ENCODE results near the gene MYO15B.
"Not testable (repeated sequence)": the region's sequence is repeated elsewhere in the genome, so short reads cannot be mapped to it uniquely, and the experiment has no call there.

Gene MYO15B

GRCh38 chr17:75590849-75591721 is 3.5 kb downstream of the MYO15B start:
- no peaks in the 10 kb centered on the region for H3K27me3 ChIP-seq (ENCODE audit: control insufficient read depth, insufficient read depth, low read length)
- no peak overlapping the region for H3K27ac ChIP-seq (ENCODE audit: low read depth, low read length)
- no peaks in the 10 kb centered on the region for H3K36me3 ChIP-seq (ENCODE audit: control insufficient read depth, insufficient read depth, low read length)
- peaks cover 6% of the 10 kb centered on the region for H3K4me1 ChIP-seq (ENCODE audit: control insufficient read depth, insufficient read depth, low read length)
- no peak overlapping the region for H3K9ac ChIP-seq (ENCODE audit: low read length)
- H3K4me3 ChIP-seq (ENCODE audit: low read length), result no peak overlapping the region

DNA sequence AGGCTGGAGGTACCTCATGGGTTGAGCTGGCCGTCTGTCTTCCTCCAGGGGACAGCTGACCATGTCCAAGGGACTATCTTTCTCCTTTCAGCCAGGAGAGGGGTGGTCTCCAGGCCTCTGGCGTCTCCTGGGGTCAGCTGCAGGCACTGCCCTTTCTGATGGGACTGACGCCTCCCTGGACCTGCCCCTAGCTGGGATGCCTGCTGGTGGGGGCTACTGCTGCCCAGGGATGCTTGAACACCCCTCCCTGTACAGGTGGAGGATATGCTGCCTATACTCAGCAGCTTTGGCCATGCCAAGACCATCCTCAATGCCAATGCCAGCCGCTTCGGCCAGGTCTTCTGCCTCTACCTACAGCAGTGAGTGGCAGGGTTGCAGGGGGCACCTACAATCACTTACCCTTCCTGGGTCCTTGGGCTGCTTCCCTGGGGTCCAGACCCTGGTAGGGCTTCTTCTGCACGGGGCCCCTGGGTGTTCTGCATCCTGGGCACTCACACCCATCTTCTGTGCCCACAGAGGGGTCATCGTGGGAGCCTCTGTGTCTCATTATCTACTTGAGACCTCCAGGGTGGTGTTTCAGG is 4.2 kb downstream of the MYO15B start:
- H3K27ac ChIP-seq (ENCODE audit: low read depth, low read length), result no peak overlapping the region
- H3K9ac ChIP-seq (ENCODE audit: low read length), result no peak overlapping the region
- H3K36me3 ChIP-seq (ENCODE audit: control insufficient read depth, insufficient read depth, low read length), result no peaks in the 10 kb centered on the region
- H3K27me3 ChIP-seq (ENCODE audit: control insufficient read depth, insufficient read depth, low read length), result no peaks in the 10 kb centered on the region
- H3K4me1 ChIP-seq (ENCODE audit: control insufficient read depth, insufficient read depth, low read length), result peaks cover 6% of the 10 kb centered on the region
- H3K4me3 ChIP-seq (ENCODE audit: low read length), result no peak overlapping the region

- Histone ChIP-seq H3K4me3 (ENCODE audit: low read length) (no peak overlapping the region), H3K27me3 (ENCODE audit: control insufficient read depth, insufficient read depth, low read length) (no peaks in the 10 kb centered on the region), H3K4me1 (ENCODE audit: control insufficient read depth, insufficient read depth, low read length) (peaks cover 3% of the 10 kb centered on the region), H3K36me3 (ENCODE audit: control insufficient read depth, insufficient read depth, low read length) (no peaks in the 10 kb centered on the region), H3K9ac (ENCODE audit: low read length) (no peak overlapping the region), H3K27ac (ENCODE audit: low read depth, low read length) (no peak overlapping the region)
Measured at GRCh38 chr17:75592348-75593020, 4.9 kb downstream of the MYO15B start.

DNA sequence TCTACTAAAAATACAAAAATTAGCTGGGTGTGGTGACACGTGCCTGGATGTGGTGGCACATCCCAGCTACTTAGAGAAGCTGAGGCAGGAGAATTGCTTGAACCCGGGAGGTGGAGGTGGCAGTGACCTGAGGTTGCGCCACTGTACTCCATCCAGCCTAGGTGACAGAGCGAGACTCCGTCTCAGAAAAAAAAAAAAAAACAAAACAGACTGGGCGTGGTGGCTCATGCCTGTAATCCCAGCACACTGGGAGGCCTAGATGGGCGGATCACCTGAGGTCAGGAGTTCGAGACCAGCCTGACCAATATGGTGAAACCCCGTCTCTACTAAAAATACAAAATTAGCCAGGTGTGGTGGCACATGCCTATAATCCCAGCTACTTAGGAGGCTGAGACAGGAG is 5.8 kb downstream of the MYO15B start:
- H3K27me3 ChIP-seq (ENCODE audit: control insufficient read depth, insufficient read depth, low read length); H3K27ac ChIP-seq (ENCODE audit: low read depth, low read length); H3K4me3 ChIP-seq (ENCODE audit: low read length); H3K9ac ChIP-seq (ENCODE audit: low read length); H3K36me3 ChIP-seq (ENCODE audit: control insufficient read depth, insufficient read depth, low read length); H3K4me1 ChIP-seq (ENCODE audit: control insufficient read depth, insufficient read depth, low read length): not testable (repeated sequence)

DNA sequence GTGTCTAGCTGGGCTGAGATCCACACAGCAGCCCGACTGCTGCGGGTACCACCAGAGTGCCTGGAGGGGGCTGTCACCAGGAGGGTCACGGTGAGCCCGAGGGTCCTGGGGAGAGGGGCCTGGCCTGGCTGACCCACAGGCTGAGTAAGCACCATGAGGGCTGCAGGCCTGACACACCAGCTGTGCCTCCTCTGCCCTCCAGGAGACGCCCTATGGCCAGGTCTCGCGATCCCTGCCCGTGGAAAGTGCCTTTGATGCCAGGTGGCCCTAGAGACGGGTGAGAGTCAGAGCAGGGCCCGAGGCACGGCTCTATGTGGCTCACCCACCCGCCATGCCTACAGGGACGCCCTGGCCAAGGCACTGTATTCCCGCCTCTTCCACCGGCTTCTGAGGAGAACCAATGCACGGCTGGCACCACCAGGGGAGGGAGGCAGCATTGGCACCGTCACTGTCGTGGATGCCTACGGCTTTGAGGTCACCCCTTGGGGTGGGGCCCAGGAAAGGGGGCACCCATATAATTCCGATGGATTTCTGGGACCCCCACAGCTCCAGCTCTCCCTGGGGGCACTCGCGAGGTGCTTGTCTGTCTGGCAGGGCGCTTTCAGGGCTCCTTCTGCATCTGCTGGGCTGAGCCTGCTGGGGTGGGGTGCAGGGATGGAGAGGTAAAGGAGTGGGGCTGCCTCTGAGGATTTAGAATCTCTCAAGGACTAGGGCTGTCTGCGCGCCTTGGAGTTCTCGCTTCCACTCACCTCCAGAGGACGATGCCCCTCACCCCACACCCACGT is 7.1 kb downstream of the MYO15B start:
- H3K4me1 ChIP-seq (ENCODE audit: control insufficient read depth, insufficient read depth, low read length), result no peaks in the 10 kb centered on the region
- no peak overlapping the region for H3K27ac ChIP-seq (ENCODE audit: low read depth, low read length)
- no peaks in the 10 kb centered on the region for H3K36me3 ChIP-seq (ENCODE audit: control insufficient read depth, insufficient read depth, low read length)
- no peak overlapping the region for H3K9ac ChIP-seq (ENCODE audit: low read length)
- H3K27me3 ChIP-seq (ENCODE audit: control insufficient read depth, insufficient read depth, low read length), result no peaks in the 10 kb centered on the region
- no peak overlapping the region for H3K4me3 ChIP-seq (ENCODE audit: low read length)

DNA sequence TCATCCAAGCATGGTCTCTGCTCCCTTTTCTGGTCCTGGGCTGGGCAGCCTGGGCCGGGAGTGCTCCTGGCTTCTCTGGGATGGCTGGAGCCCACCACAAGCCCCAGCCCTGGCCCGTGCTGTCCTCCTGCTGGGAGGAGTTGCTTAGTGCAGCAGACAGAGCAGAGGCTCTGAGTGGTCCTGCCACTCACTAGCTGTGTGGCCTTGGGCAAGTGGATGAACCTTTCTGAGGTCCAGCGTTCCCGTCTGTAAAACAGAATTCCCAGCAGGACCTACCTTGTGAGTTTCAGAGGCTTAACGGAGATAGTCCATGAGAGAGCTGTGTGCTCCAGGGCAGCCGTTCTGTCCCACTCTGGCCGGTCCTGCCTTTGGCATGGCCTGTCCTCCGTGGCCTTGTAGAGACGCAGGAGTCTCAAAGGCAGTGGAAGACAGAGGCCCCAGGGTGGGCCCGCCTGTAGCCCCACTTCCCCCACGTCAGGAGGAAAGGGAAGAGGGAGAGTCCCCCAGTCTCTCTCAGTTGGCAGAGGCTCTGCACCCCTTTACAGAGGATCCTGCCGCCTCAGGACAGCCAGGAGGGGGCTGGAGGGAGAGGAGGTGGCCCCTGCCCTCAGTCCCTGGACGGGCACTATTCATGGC is 7.8 kb downstream of the MYO15B start:
- H3K36me3 ChIP-seq (ENCODE audit: control insufficient read depth, insufficient read depth, low read length), result no peaks in the 10 kb centered on the region

GRCh38 chr17:75595920-75596313 is 8.3 kb downstream of the MYO15B start:
- no peak overlapping the region for H3K27ac ChIP-seq (ENCODE audit: low read depth, low read length)
- H3K4me3 ChIP-seq (ENCODE audit: low read length), result no peak overlapping the region
- no peaks in the 10 kb centered on the region for H3K27me3 ChIP-seq (ENCODE audit: control insufficient read depth, insufficient read depth, low read length)
- no peak overlapping the region for H3K9ac ChIP-seq (ENCODE audit: low read length)
- no peaks in the 10 kb centered on the region for H3K36me3 ChIP-seq (ENCODE audit: control insufficient read depth, insufficient read depth, low read length)
- no peaks in the 10 kb centered on the region for H3K4me1 ChIP-seq (ENCODE audit: control insufficient read depth, insufficient read depth, low read length)

More for the DNA sequence above, 7.8 kb downstream of the MYO15B start:
- H3K27me3 ChIP-seq (ENCODE audit: control insufficient read depth, insufficient read depth, low read length), result no peaks in the 10 kb centered on the region
- no peak overlapping the region for H3K4me3 ChIP-seq (ENCODE audit: low read length)
- no peak overlapping the region for H3K27ac ChIP-seq (ENCODE audit: low read depth, low read length)
- H3K9ac ChIP-seq (ENCODE audit: low read length), result no peak overlapping the region
- no peaks in the 10 kb centered on the region for H3K4me1 ChIP-seq (ENCODE audit: control insufficient read depth, insufficient read depth, low read length)

- Histone ChIP-seq H3K4me1 (ENCODE audit: control insufficient read depth, insufficient read depth, low read length) (no peaks in the 10 kb centered on the region), H3K36me3 (ENCODE audit: control insufficient read depth, insufficient read depth, low read length) (no peaks in the 10 kb centered on the region), H3K9ac (ENCODE audit: low read length) (no peak overlapping the region), H3K27me3 (ENCODE audit: control insufficient read depth, insufficient read depth, low read length) (no peaks in the 10 kb centered on the region), H3K4me3 (ENCODE audit: low read length) (no peak overlapping the region), H3K27ac (ENCODE audit: low read depth, low read length) (no peak overlapping the region)
Measured at GRCh38 chr17:75596320-75597087, 8.9 kb downstream of the MYO15B start.

DNA sequence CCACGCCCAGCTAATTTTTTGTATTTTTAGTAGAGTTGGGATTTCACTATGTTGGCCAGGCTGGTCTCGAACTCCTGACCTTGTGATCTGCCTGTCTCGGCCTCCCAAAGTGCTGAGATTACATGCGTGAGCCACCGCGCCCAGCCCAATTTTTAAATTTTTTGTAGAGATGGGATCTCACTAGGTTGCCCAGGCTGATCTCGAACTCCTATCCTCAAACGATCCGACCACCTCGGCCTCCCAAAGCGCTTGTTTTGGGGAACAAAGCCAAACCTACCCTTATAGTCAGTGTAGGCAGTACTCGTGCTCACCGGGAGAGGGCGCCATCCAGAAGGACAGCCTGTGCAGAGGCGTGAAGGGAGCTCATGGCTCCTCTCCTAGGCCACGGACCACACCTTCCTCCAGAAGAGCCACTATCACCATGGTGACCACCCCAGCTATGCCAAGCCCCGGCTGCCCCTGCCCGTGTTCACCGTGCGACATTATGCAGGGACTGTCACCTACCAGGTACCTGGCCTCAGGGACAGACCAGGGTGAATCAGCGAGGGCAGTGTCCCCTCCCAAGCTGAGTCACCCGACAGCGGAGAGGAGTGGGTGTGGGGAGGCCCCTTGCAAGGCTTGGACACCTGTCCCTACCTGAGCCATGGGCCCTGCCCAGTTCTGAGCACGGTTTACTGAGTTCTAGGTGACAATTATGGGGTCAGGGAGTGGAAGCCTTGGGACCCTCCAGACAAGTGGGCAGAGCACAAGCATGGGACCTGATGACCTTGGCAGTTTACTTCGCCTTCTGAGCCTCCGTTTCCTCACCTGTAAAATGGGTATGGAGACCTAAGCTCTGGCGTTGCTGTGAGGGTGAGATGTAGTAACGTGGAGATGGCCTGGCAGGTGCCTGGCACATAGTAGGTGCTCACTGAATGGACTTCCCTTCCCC is 13.7 kb downstream of the MYO15B start:
- no peaks in the 10 kb centered on the region for H3K36me3 ChIP-seq (ENCODE audit: control insufficient read depth, insufficient read depth, low read length)
- H3K9ac ChIP-seq (ENCODE audit: low read length), result no peak overlapping the region
- no peak overlapping the region for H3K27ac ChIP-seq (ENCODE audit: low read depth, low read length)
- no peak overlapping the region for H3K4me3 ChIP-seq (ENCODE audit: low read length)
- H3K4me1 ChIP-seq (ENCODE audit: control insufficient read depth, insufficient read depth, low read length), result no peaks in the 10 kb centered on the region
- H3K27me3 ChIP-seq (ENCODE audit: control insufficient read depth, insufficient read depth, low read length), result no peaks in the 10 kb centered on the region

DNA sequence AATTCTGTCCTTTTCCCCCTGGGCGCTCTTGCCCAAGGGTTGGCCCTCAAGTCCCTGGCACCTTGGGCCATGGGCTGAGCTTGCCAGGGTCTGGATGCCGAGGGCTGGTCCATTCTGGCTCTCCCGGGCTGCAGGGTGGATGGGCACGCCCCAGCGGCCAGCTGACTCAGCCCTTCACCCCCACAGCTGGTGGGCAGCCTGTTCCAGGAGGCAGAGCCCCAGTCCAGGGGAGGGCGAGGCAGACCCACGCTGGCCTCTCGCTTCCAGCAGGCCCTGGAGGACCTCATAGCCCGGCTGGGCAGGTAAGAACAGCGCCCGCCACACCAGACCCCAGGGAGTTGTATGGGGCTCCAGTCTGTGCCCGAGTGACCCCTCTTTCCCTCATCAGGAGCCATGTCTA is 15.0 kb downstream of the MYO15B start:
- Histone ChIP-seq H3K27me3 (ENCODE audit: control insufficient read depth, insufficient read depth, low read length) (no peaks in the 10 kb centered on the region), H3K4me3 (ENCODE audit: low read length) (no peak overlapping the region), H3K9ac (ENCODE audit: low read length) (no peak overlapping the region), H3K36me3 (ENCODE audit: control insufficient read depth, insufficient read depth, low read length) (no peaks in the 10 kb centered on the region), H3K4me1 (ENCODE audit: control insufficient read depth, insufficient read depth, low read length) (no peaks in the 10 kb centered on the region), H3K27ac (ENCODE audit: low read depth, low read length) (no peak overlapping the region)

- Histone ChIP-seq H3K36me3 (ENCODE audit: control insufficient read depth, insufficient read depth, low read length) (no peaks in the 10 kb centered on the region), H3K27ac (ENCODE audit: low read depth, low read length) (no peak overlapping the region), H3K9ac (ENCODE audit: low read length) (no peak overlapping the region), H3K27me3 (ENCODE audit: control insufficient read depth, insufficient read depth, low read length) (no peaks in the 10 kb centered on the region), H3K4me1 (ENCODE audit: control insufficient read depth, insufficient read depth, low read length) (no peaks in the 10 kb centered on the region), H3K4me3 (ENCODE audit: low read length) (no peak overlapping the region)
Measured at GRCh38 chr17:75603123-75603522, 15.5 kb downstream of the MYO15B start.

Measured in rectal smooth muscle tissue (tissue), 1 donor.